Measurements from ENCODE around the gene MOV10.

The MOV10 gene

DNA sequence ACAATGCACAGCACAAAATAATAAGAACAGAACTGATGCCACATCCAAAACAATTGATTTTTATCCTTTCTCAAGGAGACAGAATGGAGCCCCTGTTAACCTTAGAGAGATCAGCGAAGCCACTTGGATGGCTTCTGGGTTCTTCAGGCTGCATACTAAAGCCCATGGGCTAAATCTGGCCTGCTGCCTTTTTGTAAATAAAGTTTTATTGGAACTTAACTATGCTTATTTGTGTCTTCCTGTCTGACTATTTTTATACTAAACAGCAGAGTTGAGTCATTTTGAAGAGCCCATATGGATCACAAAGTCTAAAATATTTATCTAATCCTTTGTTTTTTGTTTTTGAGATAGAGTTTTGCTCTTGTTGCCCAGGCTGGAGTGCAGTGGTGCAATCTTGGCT, 57.0 kb downstream of the MOV10 start:
- DNase-seq (ENCODE audit: low read depth) = no peak
- no peak for TF ChIP-seq CTCF (conservative IDR thresholded peaks at IDR 0.05; ENCODE audit: control insufficient read depth, insufficient read depth, low read depth, low read length)

GRCh38 chr1:112735752-112736151, 61.3 kb downstream of the MOV10 start:
- TF ChIP-seq CTCF (conservative IDR thresholded peaks at IDR 0.05; ENCODE audit: control insufficient read depth, insufficient read depth, low read depth, low read length) = no peak
- H3K4me3 ChIP-seq (ENCODE audit: control insufficient read depth, low read depth, low read length) = no peak overlapping the region
- DNase-seq (ENCODE audit: low read depth) = peak; percentile 86

More for the DNA sequence above, 57.0 kb downstream of the MOV10 start:
- H3K4me3 ChIP-seq (ENCODE audit: control insufficient read depth, low read depth, low read length) = no peak overlapping the region

DNA sequence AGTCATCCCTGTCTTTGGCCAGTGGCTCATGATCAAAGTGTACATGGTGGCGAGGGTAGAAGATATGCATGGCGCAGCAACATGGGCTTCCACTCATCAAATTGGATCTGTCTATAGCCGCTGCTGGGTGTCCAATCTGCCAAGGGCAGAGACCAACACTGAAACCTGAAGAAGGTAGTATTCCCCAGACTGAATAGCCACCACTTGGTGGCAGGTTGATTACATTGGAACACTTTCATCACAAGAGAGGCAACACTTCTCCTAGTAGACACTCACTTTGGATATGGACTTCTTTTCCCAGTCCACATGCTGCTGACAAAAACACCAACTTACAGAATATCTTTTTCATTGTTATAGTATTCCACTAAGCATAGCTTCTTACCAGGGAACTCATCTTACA, 63.1 kb downstream of the MOV10 start:
- no peak overlapping the region for H3K4me3 ChIP-seq (ENCODE audit: control insufficient read depth, low read depth, low read length)
- no peak for TF ChIP-seq CTCF (conservative IDR thresholded peaks at IDR 0.05; ENCODE audit: control insufficient read depth, insufficient read depth, low read depth, low read length)
- no peak for DNase-seq (ENCODE audit: low read depth)

DNA sequence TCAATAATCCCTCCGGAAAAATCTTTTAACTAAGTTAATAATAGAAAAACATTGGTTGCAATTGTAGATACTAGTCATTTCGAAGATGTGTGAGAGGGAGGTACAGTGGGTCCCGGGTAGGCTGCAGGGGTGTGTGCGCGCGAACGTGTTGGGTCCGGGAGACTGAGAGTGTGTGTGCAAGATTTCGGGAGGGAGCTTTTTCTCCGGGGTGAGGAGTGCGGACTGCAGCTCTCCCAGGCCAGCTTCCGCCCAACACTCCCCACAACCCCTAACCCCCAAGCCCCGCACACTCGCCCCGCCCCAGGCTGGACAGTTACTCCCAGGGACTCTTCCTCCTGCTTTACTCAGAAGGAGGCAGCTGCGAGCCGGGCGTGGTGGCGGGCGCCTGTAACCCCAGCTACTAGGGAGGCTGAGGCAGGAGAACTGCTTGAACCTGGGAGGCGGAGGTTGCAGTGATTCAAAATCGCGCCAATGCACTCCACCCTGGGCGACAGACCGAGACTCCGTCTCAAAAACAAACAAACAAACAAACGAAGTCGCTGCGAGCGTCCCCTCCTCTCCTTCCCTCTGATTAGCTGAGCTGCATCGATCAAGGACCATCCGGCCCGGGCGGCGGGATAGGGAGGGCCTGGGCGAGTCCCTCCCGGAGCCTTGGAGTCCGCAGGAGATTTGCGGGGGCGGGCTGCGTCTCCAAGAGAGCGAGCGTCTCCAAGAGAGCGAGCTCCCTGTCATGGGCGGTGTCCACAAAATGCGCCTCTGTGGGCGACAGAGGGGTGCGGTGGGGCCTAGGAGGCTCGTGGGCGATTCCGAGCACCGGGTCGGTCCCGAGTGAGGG, 68.9 kb downstream of the MOV10 start:
- TF ChIP-seq CTCF (conservative IDR thresholded peaks at IDR 0.05; ENCODE audit: control insufficient read depth, insufficient read depth, low read depth, low read length) = no peak
- DNase-seq (ENCODE audit: low read depth) = peak; percentile 38
- peak overlapping the region; percentile 42 for H3K4me3 ChIP-seq (ENCODE audit: control insufficient read depth, low read depth, low read length)

DNA sequence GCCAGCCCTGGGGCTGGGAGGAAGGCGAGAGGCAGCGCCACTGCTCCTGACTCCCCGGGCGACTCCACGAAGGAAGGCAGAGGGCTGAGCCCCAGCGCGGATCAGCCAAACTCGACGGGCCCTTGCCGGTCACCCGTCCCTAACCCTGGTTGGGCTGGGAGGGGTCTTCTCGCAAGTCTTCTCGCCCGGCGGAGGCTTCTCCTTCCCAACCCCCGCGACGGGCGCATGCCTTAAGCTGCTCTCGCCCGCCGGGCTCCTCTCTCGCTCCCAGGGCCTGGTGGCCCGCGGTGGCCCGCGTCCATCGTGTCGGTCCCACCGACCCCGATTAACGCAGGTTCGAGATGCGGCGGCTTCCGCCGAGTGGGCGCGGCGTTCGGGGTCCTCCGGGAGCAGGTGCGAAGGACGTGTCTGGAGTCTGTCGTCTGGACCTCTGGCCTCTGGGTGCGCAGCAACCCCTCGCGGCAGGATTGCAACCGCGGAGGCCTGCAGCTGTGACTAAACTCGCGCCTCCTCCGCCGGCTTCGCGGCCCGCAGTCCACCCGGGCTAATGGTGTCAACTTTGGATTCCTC, 69.6 kb downstream of the MOV10 start:
- peak; percentile 49 for TF ChIP-seq CTCF (conservative IDR thresholded peaks at IDR 0.05; ENCODE audit: control insufficient read depth, insufficient read depth, low read depth, low read length)
- peak overlapping the region; percentile 42 for H3K4me3 ChIP-seq (ENCODE audit: control insufficient read depth, low read depth, low read length)
- DNase-seq (ENCODE audit: low read depth) = peak; percentile 56

DNA sequence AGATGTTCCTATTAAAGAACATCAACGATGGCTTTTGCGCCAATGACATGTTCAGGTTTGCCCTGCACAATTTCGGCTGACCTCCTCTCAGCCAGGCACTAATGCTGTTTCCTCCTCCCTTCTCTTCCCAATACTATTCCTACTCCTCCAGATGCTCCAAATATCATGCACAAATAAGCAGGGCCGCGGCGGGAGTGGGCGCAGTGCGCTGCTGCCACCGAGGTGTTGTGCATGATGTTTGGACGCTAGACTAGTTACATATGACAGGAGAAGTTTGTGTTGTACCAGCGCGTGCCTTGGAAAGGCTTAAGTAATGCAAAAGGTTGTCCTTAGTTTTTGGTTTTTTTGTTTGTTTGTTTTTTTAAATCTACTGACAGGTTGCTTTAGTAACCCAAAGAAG, 73.9 kb downstream of the MOV10 start:
- no peak for DNase-seq (ENCODE audit: low read depth)
- no peak overlapping the region for H3K4me3 ChIP-seq (ENCODE audit: control insufficient read depth, low read depth, low read length)
- TF ChIP-seq CTCF (conservative IDR thresholded peaks at IDR 0.05; ENCODE audit: control insufficient read depth, insufficient read depth, low read depth, low read length) = no peak

Measured in fibroblast of mammary gland (primary cell).